Endodermal cell (in vitro differentiated cells): ENCODE measurements around the gene NKX2-8. TPM values are rescaled to one million over a fixed set of nuclear protein-coding genes. Genes with fewer than 3 reads are reported as not detected.

ENCODE experiments used
- DNase-seq: peaks from one replicate; pipeline ENCODE4 v3.0.0-alpha.2; 2017
- H3K27ac ChIP-seq: 2 replicates; pipeline ENCODE4 v1.5.1; 2013; ENCODE audit warnings: mild to moderate bottlenecking, low read depth, low read length, moderate library complexity
- H3K27me3 ChIP-seq: 2 replicates; pipeline ENCODE4 v1.6.1; 2013; ENCODE audit warnings: mild to moderate bottlenecking, low read length, moderate library complexity; ENCODE audit not compliant: insufficient read depth, control insufficient read depth, poor library complexity, severe bottlenecking
- H3K36me3 ChIP-seq: 2 replicates; pipeline ENCODE4 v1.7.0; 2013; ENCODE audit warnings: mild to moderate bottlenecking, low read length, moderate library complexity; ENCODE audit not compliant: control insufficient read depth, insufficient read depth
- H3K4me1 ChIP-seq: one replicate; pipeline ENCODE4 v1.7.0; 2013; ENCODE audit warnings: low read length; ENCODE audit not compliant: control insufficient read depth, insufficient read depth
- H3K4me3 ChIP-seq: 2 replicates; pipeline ENCODE4 v1.5.1; 2013; ENCODE audit warnings: mild to moderate bottlenecking, low read length, moderate library complexity
- H3K9ac ChIP-seq: 2 replicates; pipeline ENCODE4 v1.6.1; 2013; ENCODE audit warnings: mild to moderate bottlenecking, low read length, moderate library complexity; ENCODE audit not compliant: poor library complexity, severe bottlenecking; ENCODE audit errors: extremely low read depth
- H3K9me3 ChIP-seq: 2 replicates; pipeline ENCODE4 v1.6.1; 2013; ENCODE audit warnings: mild to moderate bottlenecking, low read length, moderate library complexity; ENCODE audit not compliant: control insufficient read depth
- H3K27ac Mint-ChIP-seq: 2 replicates; pipeline ENCODE4 v1.8.0; 2020; ENCODE audit warnings: mixed read lengths
- H3K27me3 Mint-ChIP-seq: 2 replicates; pipeline ENCODE4 v1.8.0; 2021; ENCODE audit warnings: mild to moderate bottlenecking, mixed read lengths; ENCODE audit not compliant: insufficient read depth
- H3K36me3 Mint-ChIP-seq: 2 replicates; pipeline ENCODE4 v1.8.0; 2020; ENCODE audit warnings: low read depth, mixed read lengths
- H3K4me1 Mint-ChIP-seq: 2 replicates; pipeline ENCODE4 v1.8.0; 2020; ENCODE audit warnings: mixed read lengths
- H3K4me3 Mint-ChIP-seq: 2 replicates; pipeline ENCODE4 v1.8.0; 2020; ENCODE audit warnings: mild to moderate bottlenecking, moderate library complexity, mixed read lengths
- H3K9me3 Mint-ChIP-seq: 2 replicates; pipeline ENCODE4 v1.8.0; 2020; ENCODE audit warnings: mild to moderate bottlenecking, mixed read lengths
- WGBS, 2 experiments: methylation state at CpG; one replicate each; pipeline versions ENCODE4 v1.1.5 to v1.1.7; 2013; ENCODE audit warnings: missing lambda C conversion rate in 2 of 2, mixed read lengths in 1 of 2; ENCODE audit not compliant: insufficient coverage in 1 of 2, insufficient read length in 1 of 2; 5-methylcytosine and 5-hydroxymethylcytosine counted together
- total RNA-seq, 2 donors: library from RNA; stranded (reverse); fragmentation: NEBNext Ultra II Directional in 1 of 2; extraction: Animal tissue kit (Norgen Biotek cat#: 25700) in 1 of 2; gene quantifications; 2 replicates in 1 of 2; 3 replicates in 1 of 2; pipeline ENCODE4 v1.2.1, GENCODE V29; 2021
- TF ChIP-seq, protein P1 (sequence below): fragments of 200-600 bp; sonication (generic); conservative IDR thresholded peaks from 2 replicates; pipeline ENCODE4 v1.5.0; 2021; ENCODE audit warnings: antibody characterized with exemption, mild to moderate bottlenecking

NKX2-8 gene
- total RNA-seq, 2 donors from 2014 or later: 0.77 TPM; not detected in 1

DNA sequence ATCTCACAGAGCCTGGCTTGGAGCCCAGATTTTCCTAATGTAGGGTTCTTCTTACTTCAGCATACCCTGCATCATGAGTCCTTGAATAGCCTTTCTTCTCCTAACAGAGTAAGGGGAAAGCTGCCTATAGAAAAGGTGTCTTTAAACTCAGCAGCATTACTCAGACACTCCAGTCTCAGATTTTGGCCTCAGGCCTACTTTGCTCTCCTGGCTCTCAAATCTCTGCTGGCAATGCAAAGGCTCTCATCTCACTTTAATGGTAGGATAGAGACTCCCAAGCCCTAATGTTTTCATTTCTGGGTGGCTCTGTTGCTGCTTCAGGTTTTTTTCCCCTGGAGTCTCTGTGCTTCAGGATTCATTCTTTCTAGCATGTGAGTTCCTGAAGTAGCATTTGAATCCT is 9.1 kb upstream of the NKX2-8 start:
- H3K4me3 Mint-ChIP-seq: no peak overlapping the region

DNA sequence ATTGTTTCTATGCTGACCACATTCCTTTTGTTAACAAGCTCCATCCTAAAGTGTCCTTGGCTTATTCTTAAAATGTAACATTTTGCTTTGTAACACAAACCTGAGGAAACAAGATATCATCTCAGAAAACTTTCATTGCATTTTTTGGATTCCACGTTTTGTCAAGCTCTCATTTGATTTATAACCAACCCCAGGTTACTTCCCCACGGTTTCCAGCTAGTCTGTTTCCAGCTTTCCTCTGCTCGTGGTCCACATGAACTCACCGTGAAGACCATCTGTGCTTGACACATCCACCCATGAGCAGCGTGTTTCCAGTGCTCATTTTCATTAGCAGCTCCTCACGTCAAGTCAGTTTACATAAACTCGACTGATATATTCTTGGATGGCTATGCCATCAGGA is 6.4 kb upstream of the NKX2-8 start:
- no peak overlapping the region for H3K27ac Mint-ChIP-seq
- 36 to 45% methylated on average over 7 of the region's 7 CpGs for WGBS, 2 experiments
- peaks cover 90% of the 10 kb centered on the region for H3K27me3 Mint-ChIP-seq
- Histone ChIP-seq H3K27me3 (peaks cover 100% of the 10 kb centered on the region), H3K4me1 (peaks cover 4% of the 10 kb centered on the region), H3K36me3 (no peaks in the 10 kb centered on the region), H3K27ac (no peak overlapping the region), H3K4me3 (no peak overlapping the region), H3K9ac (no peak overlapping the region), H3K9me3 (no peaks in the 10 kb centered on the region)
- no peaks in the 10 kb centered on the region for H3K9me3 Mint-ChIP-seq
- peaks cover 8% of the 10 kb centered on the region for H3K4me1 Mint-ChIP-seq
- no peak for DNase-seq
- H3K36me3 Mint-ChIP-seq: no peaks in the 10 kb centered on the region
- H3K4me3 Mint-ChIP-seq: no peak overlapping the region
- TF ChIP-seq, protein P1, sequence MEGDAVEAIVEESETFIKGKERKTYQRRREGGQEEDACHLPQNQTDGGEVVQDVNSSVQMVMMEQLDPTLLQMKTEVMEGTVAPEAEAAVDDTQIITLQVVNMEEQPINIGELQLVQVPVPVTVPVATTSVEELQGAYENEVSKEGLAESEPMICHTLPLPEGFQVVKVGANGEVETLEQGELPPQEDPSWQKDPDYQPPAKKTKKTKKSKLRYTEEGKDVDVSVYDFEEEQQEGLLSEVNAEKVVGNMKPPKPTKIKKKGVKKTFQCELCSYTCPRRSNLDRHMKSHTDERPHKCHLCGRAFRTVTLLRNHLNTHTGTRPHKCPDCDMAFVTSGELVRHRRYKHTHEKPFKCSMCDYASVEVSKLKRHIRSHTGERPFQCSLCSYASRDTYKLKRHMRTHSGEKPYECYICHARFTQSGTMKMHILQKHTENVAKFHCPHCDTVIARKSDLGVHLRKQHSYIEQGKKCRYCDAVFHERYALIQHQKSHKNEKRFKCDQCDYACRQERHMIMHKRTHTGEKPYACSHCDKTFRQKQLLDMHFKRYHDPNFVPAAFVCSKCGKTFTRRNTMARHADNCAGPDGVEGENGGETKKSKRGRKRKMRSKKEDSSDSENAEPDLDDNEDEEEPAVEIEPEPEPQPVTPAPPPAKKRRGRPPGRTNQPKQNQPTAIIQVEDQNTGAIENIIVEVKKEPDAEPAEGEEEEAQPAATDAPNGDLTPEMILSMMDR: no peak

More for the DNA sequence above, 9.1 kb upstream of the NKX2-8 start:
- Mint-ChIP-seq H3K36me3 (no peaks in the 10 kb centered on the region), H3K27me3 (peaks cover 83% of the 10 kb centered on the region), H3K9me3 (no peaks in the 10 kb centered on the region), H3K4me1 (no peaks in the 10 kb centered on the region), H3K27ac (no peak overlapping the region)
- H3K36me3 ChIP-seq: no peaks in the 10 kb centered on the region
- TF ChIP-seq, protein P1: no peak
- H3K27me3 ChIP-seq: peaks cover 100% of the 10 kb centered on the region
- no peak for DNase-seq
- no peaks in the 10 kb centered on the region for H3K9me3 ChIP-seq
- peaks cover 4% of the 10 kb centered on the region for H3K4me1 ChIP-seq
- no peak overlapping the region for H3K4me3 ChIP-seq
- no peak overlapping the region for H3K27ac ChIP-seq
- no peak overlapping the region for H3K9ac ChIP-seq

DNA sequence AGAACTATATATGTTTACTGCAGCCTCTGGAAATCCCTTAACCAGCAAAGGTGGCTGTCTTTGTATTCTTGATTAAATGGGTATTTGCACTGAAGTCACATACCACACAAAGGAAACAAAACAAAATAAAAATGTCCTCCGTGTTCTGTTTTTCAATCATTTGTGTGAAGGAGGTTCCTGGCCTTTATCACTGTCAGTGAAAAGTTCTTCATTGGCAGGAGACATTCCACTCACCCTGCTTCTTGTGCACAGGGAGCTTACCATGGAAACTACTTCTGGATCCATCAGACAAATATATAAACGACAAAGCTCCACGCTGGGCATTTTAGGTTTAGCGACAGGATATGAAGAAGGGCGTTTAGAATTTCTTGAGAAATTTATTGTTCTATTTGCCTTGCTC is 5.7 kb upstream of the NKX2-8 start:
- H3K9me3 Mint-ChIP-seq: no peaks in the 10 kb centered on the region
- DNase-seq: no peak
- H3K27me3 Mint-ChIP-seq: peaks cover 92% of the 10 kb centered on the region
- peaks cover 8% of the 10 kb centered on the region for H3K4me1 Mint-ChIP-seq
- H3K36me3 Mint-ChIP-seq: no peaks in the 10 kb centered on the region
- Histone ChIP-seq H3K36me3 (no peaks in the 10 kb centered on the region), H3K4me1 (peaks cover 4% of the 10 kb centered on the region), H3K27me3 (peaks cover 100% of the 10 kb centered on the region), H3K4me3 (no peak overlapping the region), H3K9me3 (no peaks in the 10 kb centered on the region), H3K27ac (no peak overlapping the region), H3K9ac (no peak overlapping the region)
- WGBS, 2 experiments: 22 to 48% methylated on average over 5 of the region's 5 CpGs
- no peak overlapping the region for H3K4me3 Mint-ChIP-seq
- TF ChIP-seq, protein P1: no peak
- H3K27ac Mint-ChIP-seq: no peak overlapping the region
